ENCODE results near the gene PIK3R3. TPM values are rescaled to one million over a fixed set of nuclear protein-coding genes. Genes with fewer than 3 reads are reported as not detected.

PIK3R3 gene
- total and polyA plus RNA-seq, 2 donors (not counting 3 experiments of a cell fraction or from before 2014, with no cell fraction given) = 7.5 to 14.3 TPM

- H3K36me3 ChIP-seq (ENCODE audit: control insufficient read depth in 2 of 2, extremely low read depth in 1 of 2, insufficient read depth in 2 of 2, low read length in 2 of 2) = peaks cover 2 to 12% of the 10 kb centered on the region in 2 experiments
- no peak overlapping the region for H3K27ac ChIP-seq (ENCODE audit: insufficient read depth, low read depth, low read length)
- H3K79me2 ChIP-seq (ENCODE audit: control insufficient read depth, insufficient read depth, low read length) = no peaks in the 10 kb centered on the region
- no peaks in the 10 kb centered on the region for H3K4me1 ChIP-seq (ENCODE audit: control insufficient read depth, extremely low read depth, insufficient read depth, low read length)
- no peaks in the 10 kb centered on the region for H3K27me3 ChIP-seq (ENCODE audit: control insufficient read depth in 2 of 2, insufficient read depth in 2 of 2, low read length in 2 of 2)
- dilution Hi-C loops (cut with MboI; ENCODE audit: extremely low pct_ligation_motif_present, low sequenced_read_pairs) = no loop called here
- no peak overlapping the region for H3K4me2 ChIP-seq (ENCODE audit: insufficient read depth, low read length)
- no peak for DNase-seq (ENCODE audit: low read depth, low spot score)
- POLR2A ChIA-PET = no interaction called here
- no peaks in the 10 kb centered on the region for H3K9me1 ChIP-seq (replicated peaks; ENCODE audit: control insufficient read depth, extremely low read depth, insufficient read depth, low read length)
- no peak overlapping the region for H3K9ac ChIP-seq (replicated peaks; ENCODE audit: extremely low read depth, insufficient read depth, low read length)
- intact Hi-C loops (cut with micrococcal nuclease) = no loop called here
- CTCF ChIA-PET = no interaction called here
- no peak for TF ChIP-seq POLR2AphosphoS5 (IDR thresholded peaks at IDR 0.05; ENCODE audit: insufficient read depth, low read depth, low read length)
- TF ChIP-seq EZH2 (IDR thresholded peaks at IDR 0.05; ENCODE audit: borderline replicate concordance, low read depth, low read length, severe bottlenecking) = no peak
- TF ChIP-seq FOS (IDR thresholded peaks at IDR 0.05; ENCODE audit: borderline replicate concordance, insufficient read depth, low read length) = no peak
- no peak for TF ChIP-seq MAX (IDR thresholded peaks at IDR 0.05; ENCODE audit: insufficient read depth, insufficient read length)
- no TSS peak for BruUV-seq (replicated peaks)
- no peaks in the 10 kb centered on the region for H3K9me3 ChIP-seq (replicated peaks; ENCODE audit: control insufficient read depth, insufficient read depth, low read length)
- H4K20me1 ChIP-seq (replicated peaks; ENCODE audit: control insufficient read depth, extremely low read depth, insufficient read depth, low read length) = no peaks in the 10 kb centered on the region
- no peak overlapping the region for H2AFZ ChIP-seq (ENCODE audit: low read depth, low read length)
- FAIRE-seq = no peak
- H3K4me3 ChIP-seq (replicated peaks in 1 of 3; ENCODE audit: insufficient read depth in 1 of 3, low read depth in 1 of 3, low read length in 3 of 3) = no peak overlapping the region
Measured at GRCh38 chr1:46005594-46005993, 126.8 kb downstream of the PIK3R3 start.

- dilution Hi-C loops (cut with MboI; ENCODE audit: extremely low pct_ligation_motif_present, low sequenced_read_pairs) (no loop called here), intact Hi-C loops (cut with micrococcal nuclease) (no loop called here)
- ChIA-PET CTCF (interaction anchor here (1.0 kb wide), 1 partner anchor 9 kb away, joined by 4 read pairs; no protein-coding TSS in a partner anchor), POLR2A (no interaction called here)
- Histone ChIP-seq H3K36me3 (ENCODE audit: control insufficient read depth in 2 of 2, extremely low read depth in 1 of 2, insufficient read depth in 2 of 2, low read length in 2 of 2) (peaks cover 0 to 12% of the 10 kb centered on the region in 2 experiments), H3K27me3 (ENCODE audit: control insufficient read depth in 2 of 2, insufficient read depth in 2 of 2, low read length in 2 of 2) (no peaks in the 10 kb centered on the region), H4K20me1 (replicated peaks; ENCODE audit: control insufficient read depth, extremely low read depth, insufficient read depth, low read length) (no peaks in the 10 kb centered on the region), H3K9me3 (replicated peaks; ENCODE audit: control insufficient read depth, insufficient read depth, low read length) (no peaks in the 10 kb centered on the region), H3K9me1 (replicated peaks; ENCODE audit: control insufficient read depth, extremely low read depth, insufficient read depth, low read length) (no peaks in the 10 kb centered on the region), H3K9ac (replicated peaks; ENCODE audit: extremely low read depth, insufficient read depth, low read length) (no peak overlapping the region), H3K27ac (ENCODE audit: insufficient read depth, low read depth, low read length) (no peak overlapping the region), H3K79me2 (ENCODE audit: control insufficient read depth, insufficient read depth, low read length) (no peaks in the 10 kb centered on the region), H2AFZ (ENCODE audit: low read depth, low read length) (no peak overlapping the region), H3K4me3 (replicated peaks in 1 of 3; ENCODE audit: insufficient read depth in 1 of 3, low read depth in 1 of 3, low read length in 3 of 3) (no peak overlapping the region), H3K4me2 (ENCODE audit: insufficient read depth, low read length) (no peak overlapping the region), H3K4me1 (ENCODE audit: control insufficient read depth, extremely low read depth, insufficient read depth, low read length) (no peaks in the 10 kb centered on the region)
- BruUV-seq (replicated peaks) = no TSS peak
- TF ChIP-seq JUN (IDR thresholded peaks at IDR 0.05; ENCODE audit: borderline replicate concordance, insufficient read depth, insufficient read length, low read depth) = no peak
- TF ChIP-seq MAX (IDR thresholded peaks at IDR 0.05; ENCODE audit: insufficient read depth, insufficient read length) = no peak
- TF ChIP-seq EZH2 (IDR thresholded peaks at IDR 0.05; ENCODE audit: borderline replicate concordance, low read depth, low read length, severe bottlenecking) = no peak
- no peak for TF ChIP-seq POLR2A (IDR thresholded peaks at IDR 0.05; ENCODE audit: low read depth, low read length)
- no peak for TF ChIP-seq FOS (IDR thresholded peaks at IDR 0.05; ENCODE audit: borderline replicate concordance, insufficient read depth, low read length)
- TF ChIP-seq GATA2 (IDR thresholded peaks at IDR 0.05; ENCODE audit: insufficient read depth, insufficient read length, low read depth, low read length) = no peak
- TF ChIP-seq CTCF (IDR thresholded peaks at IDR 0.05; ENCODE audit: extremely low read depth in 1 of 2, insufficient read depth in 1 of 2, low read depth in 1 of 2, low read length in 2 of 2) = no peak
- TF ChIP-seq POLR2AphosphoS5 (IDR thresholded peaks at IDR 0.05; ENCODE audit: insufficient read depth, low read depth, low read length) = no peak
- TF ChIP-seq MYC (IDR thresholded peaks at IDR 0.05; ENCODE audit: low read depth, low read length) = no peak
- DNase-seq (ENCODE audit: low read depth, low spot score) (no peak), FAIRE-seq (no peak)
Measured at GRCh38 chr1:46004492-46004891, 127.9 kb downstream of the PIK3R3 start.
